K562 (cell line): Measurements from ENCODE around the gene POLR2C. TPM values are rescaled to one million over a fixed set of nuclear protein-coding genes. Genes with fewer than 3 reads are reported as not detected.

Experiments
- ATAC-seq: fragments of 200-7000 bp; cut with Tn5 transposase; 3 replicates; pipeline ENCODE4 v1.9.1; 2020; ENCODE audit warnings: moderate library complexity
- BruUV-seq: library from RNA; stranded (reverse); fragments of 400-500 nt; replicated peaks from 2 replicates; lab custom pipeline; 2021; lab: Mats Ljungman, UMichigan
- CTCF ChIA-PET: fragments of 300-600 bp; formaldehyde crosslinking; extraction: SDS; loops from one replicate; lab custom pipeline; 2021; ENCODE audit warnings: low intra/inter-chr PET ratio; lab: Yijun Ruan, JAX
- POLR2A ChIA-PET: fragments of 300-600, 350-650 bp; sonication (Branson Sonifier 250); formaldehyde crosslinking; extraction: SDS; loops from one replicate; lab custom pipeline; 2021; ENCODE audit warnings: antibody characterized with exemption, inconsistent platforms; lab: Yijun Ruan, JAX
- DNase-seq, 4 experiments: peaks; one replicate each; pipeline versions ENCODE4 v3.0.0 to v3.0.0-alpha.2; 2011 to 2018; ENCODE audit warnings: low spot score in 3 of 4, mixed read lengths in 3 of 4; ENCODE audit errors: extremely low read depth in 1 of 4
- FAIRE-seq: peaks from 2 replicates; lab custom pipeline; 2011; peaks lifted over from hg19 to GRCh38; lab: Jason Lieb, UNC
- H2AFZ ChIP-seq: 2 replicates; pipeline ENCODE4 v1.6.0; 2011; ENCODE audit warnings: low read depth, low read length, control low read depth, inconsistent platforms
- H3K27ac ChIP-seq: fragments of 200-600 bp; 3 replicates; pipeline ENCODE4 v1.8.0; 2011; ENCODE audit warnings: low read depth, mild to moderate bottlenecking, control low read depth, inconsistent platforms, low read length, moderate library complexity, mixed read lengths; ENCODE audit errors: extremely low read depth
- H3K27me3 ChIP-seq, 2 experiments: fragments of 300-600 bp in 1 of 2; 2 replicates in 1 of 2; 3 replicates in 1 of 2; pipeline versions ENCODE4 v1.6.0 to v1.8.0; 2011; ENCODE audit warnings: inconsistent platforms in 2 of 2, low read length in 2 of 2, mild to moderate bottlenecking in 1 of 2, mixed read lengths in 1 of 2, moderate library complexity in 1 of 2; ENCODE audit not compliant: control insufficient read depth in 2 of 2, insufficient read depth in 2 of 2
- H3K36me3 ChIP-seq: fragments of 300-600 bp; 3 replicates; pipeline ENCODE4 v1.8.0; 2011; ENCODE audit warnings: mild to moderate bottlenecking, low read length, inconsistent platforms; ENCODE audit not compliant: control insufficient read depth, insufficient read depth
- H3K4me1 ChIP-seq, 2 experiments: fragments of 200-600 bp in 1 of 2; replicated peaks in 1 of 2; 2 replicates in 1 of 2; 3 replicates in 1 of 2; pipeline versions ENCODE4 v1.5.1 to v1.8.0; 2011; ENCODE audit warnings: inconsistent platforms in 2 of 2, low read length in 2 of 2, mild to moderate bottlenecking in 1 of 2, mixed read lengths in 1 of 2, moderate library complexity in 1 of 2; ENCODE audit not compliant: control insufficient read depth in 2 of 2, insufficient read depth in 2 of 2
- H3K4me2 ChIP-seq: 2 replicates; pipeline ENCODE4 v1.6.1; 2011; ENCODE audit warnings: low read length, control low read depth, inconsistent platforms, mixed read lengths; ENCODE audit not compliant: insufficient read depth
- H3K4me3 ChIP-seq: fragments of 200-600 bp; sonication (generic), shearing (Covaris generic); 2 replicates; pipeline ENCODE4 v1.5.1; 2016; ENCODE audit warnings: control low read depth, inconsistent platforms
- H3K79me2 ChIP-seq: fragments of 200-600 bp; 3 replicates; pipeline ENCODE4 v1.8.0; 2011; ENCODE audit warnings: low read length, inconsistent platforms; ENCODE audit not compliant: control insufficient read depth, insufficient read depth
- H3K9ac ChIP-seq, 2 experiments: 2 replicates each; pipeline versions ENCODE4 v1.6.0 to v1.6.1; 2011; ENCODE audit warnings: low read depth in 2 of 2, low read length in 2 of 2, control low read depth in 1 of 2, inconsistent platforms in 1 of 2, mild to moderate bottlenecking in 1 of 2, mixed read lengths in 1 of 2; ENCODE audit not compliant: insufficient read depth in 1 of 2
- H3K9me1 ChIP-seq: one replicate; pipeline ENCODE4 v1.6.0; 2011; ENCODE audit warnings: inconsistent platforms, mild to moderate bottlenecking, low read length, moderate library complexity; ENCODE audit not compliant: control insufficient read depth, insufficient read depth
- H3K9me3 ChIP-seq: replicated peaks from 2 replicates; pipeline ENCODE4 v1.5.1; 2011; ENCODE audit warnings: low read depth, low read length, inconsistent platforms; ENCODE audit not compliant: control insufficient read depth, insufficient read depth
- H4K20me1 ChIP-seq: replicated peaks from 2 replicates; pipeline ENCODE4 v1.6.1; 2011; ENCODE audit warnings: low read length, inconsistent platforms, mixed read lengths; ENCODE audit not compliant: control insufficient read depth, insufficient read depth
- KDM1A ChIP-seq, 2 experiments: fragments of 450-650 bp; IDR thresholded peaks; 2 replicates each; pipeline ENCODE4 v1.6.1; 2016; ENCODE audit warnings: mild to moderate bottlenecking in 2 of 2
- VEZF1 ChIP-seq: fragments of 200-800 bp; sonication (Bioruptor generic); IDR thresholded peaks from 2 replicates; pipeline ENCODE4 v1.6.1; 2017; ENCODE audit warnings: missing genetic modification characterization, missing compliant biosample characterization
- ZNF512 ChIP-seq: IDR thresholded peaks from 2 replicates; pipeline ENCODE4 v1.6.1; 2016; ENCODE audit warnings: missing genetic modification characterization, missing compliant biosample characterization
- WGBS: fragments of 100-300 bp; shearing (Covaris generic); methylation state at CpG from one replicate; pipeline ENCODE4 v1.1.6; 2016; ENCODE audit warnings: low coverage, mixed read lengths; ENCODE audit not compliant: insufficient coverage; ENCODE audit errors: missing lambda C conversion rate; 5-methylcytosine and 5-hydroxymethylcytosine counted together
- in situ Hi-C: fragments of 300-500 bp; cut with MboI; formaldehyde crosslinking; loops from 4 replicates; pipeline ENCODE4 v1.15.0; 2018; ENCODE audit warnings: inconsistent platforms, mixed read lengths
- intact Hi-C: fragments of 100-400 bp; cut with micrococcal nuclease; formaldehyde crosslinking; loops from 2 replicates; pipeline ENCODE4 v1.14.2; 2022
- polyA plus RNA-seq, 8 experiments: library from polyadenylated mRNA; depleted of rRNA in 4 of 8; stranded (reverse) in 5 of 8; unstranded in 3 of 8; fragments of >200 nt; fragmentation: Nextera tagmentation in 2 of 8; fragmentation: Illumina TruSeq in 1 of 8; extraction: Ambion mirVana in 2 of 8; extraction: Trizol in 1 of 8; gene quantifications; 2 replicates each; pipeline versions ENCODE4 v1.2.1 to v1.2.3, GENCODE V29; 2011 to 2014; ENCODE audit warnings: inconsistent platforms in 1 of 8, missing spikeins in 1 of 8
- total RNA-seq, 7 experiments: library from RNA; depleted of rRNA in 6 of 7; stranded (reverse); fragments of >200 nt in 6 of 7; fragmentation: Illumina TruSeq in 2 of 7; extraction: Trizol in 2 of 7; gene quantifications; 2 replicates each; pipeline versions ENCODE4 v1.2.1 to v1.2.3, GENCODE V29; 2011 to 2021; ENCODE audit warnings: low replicate concordance in 1 of 7

The POLR2C gene
- total and polyA plus RNA-seq, 9 of the 15 experiments (the other 6 are each of a cell fraction or from before 2014, with no cell fraction given), result 70.3 to 163 (median 92.3) TPM

GRCh38 chr16:57423152-57423551 lies 39.3 kb upstream of the POLR2C start:
- Histone ChIP-seq H3K9ac (no peak overlapping the region; a peak in 1 of 4 replicates), H3K27me3 (no peaks in the 10 kb centered on the region), H3K79me2 (no peaks in the 10 kb centered on the region), H3K36me3 (peaks cover 11% of the 10 kb centered on the region; the same call in 1 of the 3 replicates), H2AFZ (no peak overlapping the region), H3K27ac (no peak overlapping the region), H3K9me1 (no peaks in the 10 kb centered on the region), H3K9me3 (no peaks in the 10 kb centered on the region), H3K4me3 (no peak overlapping the region), H3K4me1 (peaks cover 3 to 4% of the 10 kb centered on the region in 2 experiments; a peak in 3 of 5 replicates)
- 14% methylated on average over 1 of the region's 2 CpGs for WGBS
- POLR2A ChIA-PET, result interaction anchor here (0.9 to 2.0 kb wide), 2 partner anchors 10 to 24 kb away, joined by 3 to 8 read pairs; partner anchors contain the start of genes CIAPIN1 and COQ9
- FAIRE-seq (no peak), ATAC-seq (no peak)
- in situ Hi-C loops (no loop called here), intact Hi-C loops (no loop called here)
- no TSS peak for BruUV-seq
- TF ChIP-seq KDM1A (IDR thresholded peaks at IDR 0.05) (no peak), VEZF1 (CRISPR knock-in tag) (no peak), ZNF512 (tag) (peak; percentile 42; the same call in 1 of the 2 replicates)
- TF ChIP-seq, all 486 proteins: peak for 1
- CTCF ChIA-PET, result interaction anchor here (8.4 kb wide), 1 partner anchor 121 kb away, joined by 109 read pairs; no protein-coding TSS in a partner anchor
- no peak for DNase-seq
- Histone ChIP-seq H3K4me2 (no peak overlapping the region), H4K20me1 (no peaks in the 10 kb centered on the region)
